CD4-positive, alpha-beta T cell treated with Interleukin-21 for 1 hour (primary cell): ENCODE data around the gene KDM2B.

ENCODE experiments used
- DNase-seq: peaks from one replicate; pipeline ENCODE4 v3.0.0-alpha.2; 2020

The KDM2B gene

DNA sequence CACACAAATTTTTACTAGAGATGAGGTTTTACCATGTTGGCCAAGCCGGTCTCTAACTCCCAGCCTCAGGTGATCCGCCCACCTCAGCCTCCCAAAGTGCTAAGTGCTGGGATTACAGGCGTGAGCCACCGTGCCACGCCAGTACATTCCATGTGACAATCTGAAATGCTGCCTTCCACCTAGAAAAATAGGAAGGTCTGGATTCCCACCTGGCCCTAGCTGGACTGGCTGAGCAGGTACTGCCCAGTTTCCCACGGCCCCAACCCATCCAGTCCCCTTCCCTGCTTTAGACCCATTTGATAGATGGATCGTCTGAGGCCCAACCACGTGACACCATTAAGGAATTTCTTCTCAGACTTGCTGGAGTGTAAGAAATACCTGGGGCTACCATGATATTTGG, 55.4 kb downstream of the KDM2B start:
- DNase-seq: no peak

DNA sequence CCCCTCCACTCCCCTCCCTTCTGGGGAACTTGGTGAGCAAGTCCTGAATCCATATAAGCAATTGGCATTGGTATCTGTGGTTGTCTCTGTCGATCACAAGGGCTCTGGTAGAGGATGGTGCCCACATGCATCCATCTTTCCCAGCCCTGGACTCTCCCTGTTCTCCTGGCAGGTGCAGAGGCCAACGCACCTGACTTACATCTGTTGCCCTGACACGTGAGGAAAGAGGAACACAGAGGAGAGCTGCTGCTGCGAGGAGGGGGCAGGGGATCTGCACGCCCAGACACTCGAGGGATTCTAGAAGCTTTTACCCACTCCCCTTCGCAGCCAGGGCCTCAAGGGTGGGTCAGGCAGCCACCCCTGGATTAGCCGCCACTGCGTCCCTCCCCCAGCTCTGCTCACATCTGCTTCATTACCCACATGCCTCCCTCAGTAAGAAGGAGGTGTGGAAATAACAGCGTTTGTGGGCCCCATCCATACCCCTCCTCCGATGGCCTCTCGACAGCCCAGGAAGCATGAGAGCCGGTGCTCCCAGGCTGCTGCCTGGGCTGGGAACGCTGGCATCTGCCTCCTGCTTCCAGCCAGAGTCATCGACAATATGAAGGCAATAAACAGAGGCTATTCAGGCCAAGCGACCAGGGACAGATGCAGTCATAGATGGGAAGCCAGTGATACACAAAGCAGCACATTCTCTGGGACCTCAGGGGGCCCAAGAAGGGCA, 56.5 kb downstream of the KDM2B start:
- no peak for DNase-seq

DNA sequence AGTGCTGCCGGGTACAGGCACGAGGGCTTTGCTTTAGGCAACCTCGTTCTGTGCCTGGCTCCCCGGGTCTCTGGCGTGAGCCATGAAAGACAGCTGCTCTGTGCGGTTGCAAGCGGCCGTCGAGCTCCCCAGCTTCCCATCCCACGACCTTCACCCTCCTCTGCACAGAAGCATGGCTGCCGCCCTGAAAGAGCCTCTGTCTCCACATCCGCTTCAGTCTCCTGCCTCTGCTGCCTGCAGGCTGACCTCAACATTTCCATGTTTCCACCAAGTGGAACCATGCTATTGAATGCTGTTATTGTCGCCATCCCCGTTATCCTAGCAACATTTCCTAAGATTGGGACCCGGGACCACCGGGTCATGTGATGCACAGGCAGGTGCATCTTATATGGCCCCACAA, 57.1 kb downstream of the KDM2B start:
- DNase-seq: no peak

DNA sequence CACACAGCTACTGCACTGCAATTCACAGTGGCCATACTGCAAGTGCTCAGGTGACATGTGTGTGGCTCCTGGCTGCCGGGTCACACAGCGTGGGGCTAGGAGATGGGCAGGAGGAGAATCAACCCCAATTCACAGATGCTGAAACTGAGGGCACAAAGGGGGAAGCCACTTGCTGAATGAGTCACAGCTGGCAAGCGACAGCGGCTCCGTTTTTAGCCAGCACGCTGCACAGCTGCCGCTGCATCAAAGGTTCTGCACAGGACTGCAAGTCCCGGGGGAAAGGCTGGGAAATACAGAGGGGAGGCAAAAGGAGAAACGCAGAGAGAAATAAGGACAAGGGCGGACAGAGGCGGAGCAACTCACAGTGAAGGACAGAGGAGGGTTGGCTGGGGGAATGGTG, 57.9 kb downstream of the KDM2B start:
- no peak for DNase-seq

DNA sequence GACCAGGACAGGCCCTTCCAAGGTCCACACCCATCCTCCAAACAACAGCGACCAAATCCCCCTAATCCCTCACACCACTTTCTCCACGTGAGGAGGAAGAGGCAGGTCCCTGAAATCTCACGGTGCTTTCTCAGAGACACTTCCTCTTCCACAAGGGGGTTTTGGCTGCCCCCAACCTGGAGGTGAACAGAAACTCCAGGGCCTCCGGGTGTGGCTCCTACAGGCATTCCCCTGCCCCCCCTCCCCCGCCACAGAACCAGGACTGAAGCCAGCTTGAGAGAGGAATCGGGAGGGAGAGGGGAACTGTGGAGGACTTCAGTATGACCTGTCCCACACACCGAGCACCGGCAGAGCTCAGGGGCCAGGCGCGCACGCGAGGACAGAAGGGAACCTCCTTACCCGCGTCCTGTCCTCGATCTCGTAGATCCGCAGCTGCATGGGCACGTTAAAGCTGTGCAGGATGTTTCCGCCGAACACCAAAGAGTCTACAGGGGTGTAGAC, 60.2 kb downstream of the KDM2B start:
- no peak for DNase-seq

DNA sequence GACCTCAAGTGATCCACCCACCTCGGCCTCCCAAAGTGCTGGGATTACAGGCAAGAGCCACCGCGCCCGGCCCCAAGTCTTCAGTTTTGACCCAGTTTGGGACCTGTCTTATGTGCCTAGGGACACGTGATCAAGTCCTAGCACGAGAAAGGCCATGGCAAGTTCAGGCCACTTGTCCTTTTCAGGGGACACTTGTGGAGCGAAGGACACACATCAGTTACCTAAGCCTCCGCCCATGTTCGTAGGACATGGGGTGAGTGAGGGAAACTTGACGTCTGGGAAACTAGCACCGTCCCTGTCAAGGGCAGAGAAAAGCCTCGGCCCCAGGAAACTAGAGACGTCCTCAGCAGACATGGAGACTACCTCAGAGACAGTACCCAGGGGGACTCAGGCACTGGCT, 60.7 kb downstream of the KDM2B start:
- no peak for DNase-seq

DNA sequence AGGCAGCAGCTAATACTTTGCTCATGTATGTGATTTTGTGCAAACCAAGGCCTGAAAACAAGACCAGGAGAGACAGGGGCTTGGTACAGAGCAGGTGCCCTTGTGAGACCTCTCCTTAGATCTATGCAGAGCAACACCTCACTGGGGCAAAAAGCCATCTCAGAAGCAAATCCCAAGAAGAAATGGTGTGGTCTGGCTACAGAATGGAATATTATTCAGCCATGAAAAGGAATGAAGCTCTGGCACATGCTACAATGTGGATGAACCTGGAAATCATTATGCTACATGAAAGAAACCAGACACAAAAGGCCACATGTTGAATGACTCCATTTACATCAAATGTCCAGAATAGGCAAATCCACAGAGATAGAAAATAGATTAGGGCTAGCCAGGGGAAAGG, 61.6 kb downstream of the KDM2B start:
- no peak for DNase-seq

DNA sequence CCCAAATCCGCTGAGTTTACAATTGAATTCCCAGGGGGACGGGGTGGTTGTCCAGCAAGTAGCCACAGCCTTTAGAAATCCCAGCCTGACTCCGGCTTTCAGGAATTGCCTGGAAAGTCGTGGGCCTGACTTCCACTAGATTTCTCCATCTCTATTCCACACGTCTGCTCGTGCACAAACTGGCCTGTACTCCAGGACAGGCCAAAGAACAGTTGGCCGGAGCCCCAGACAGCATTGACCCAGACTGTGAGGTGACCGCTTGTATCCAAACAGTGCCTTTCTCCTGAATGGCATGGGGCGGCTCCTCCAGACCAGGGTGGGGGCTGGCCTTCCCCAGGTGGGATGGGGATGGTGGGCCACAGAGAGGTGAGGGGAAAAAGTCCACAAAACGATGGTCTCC, 62.2 kb downstream of the KDM2B start:
- no peak for DNase-seq

DNA sequence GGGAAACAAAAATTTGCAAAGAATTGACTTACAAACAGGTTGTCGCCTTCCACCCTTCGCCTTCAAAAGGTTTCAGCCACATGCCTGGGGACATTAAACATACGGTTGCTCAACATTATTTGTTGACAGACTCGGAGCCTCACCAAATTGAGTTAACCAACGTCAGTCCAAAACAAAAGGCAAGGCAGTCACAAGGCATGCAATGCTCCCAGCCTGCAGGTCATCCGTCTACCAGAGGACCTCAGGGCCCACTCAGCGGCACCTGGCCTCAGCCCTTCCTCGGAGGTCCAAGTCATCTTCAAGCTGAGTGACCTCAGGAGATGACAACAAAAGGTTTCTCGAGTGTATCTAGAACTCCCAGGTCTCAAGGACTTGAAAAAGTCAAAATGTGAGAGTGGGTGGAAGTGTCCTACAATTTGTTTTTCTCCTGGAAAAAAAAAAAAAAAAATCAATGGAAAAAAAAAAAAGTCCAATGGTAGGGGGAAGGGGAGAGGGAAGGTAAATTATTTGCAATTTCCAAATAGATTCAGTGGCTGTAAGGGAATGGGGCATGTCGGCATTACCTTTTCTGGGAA, 64.3 kb downstream of the KDM2B start:
- DNase-seq: no peak

DNA sequence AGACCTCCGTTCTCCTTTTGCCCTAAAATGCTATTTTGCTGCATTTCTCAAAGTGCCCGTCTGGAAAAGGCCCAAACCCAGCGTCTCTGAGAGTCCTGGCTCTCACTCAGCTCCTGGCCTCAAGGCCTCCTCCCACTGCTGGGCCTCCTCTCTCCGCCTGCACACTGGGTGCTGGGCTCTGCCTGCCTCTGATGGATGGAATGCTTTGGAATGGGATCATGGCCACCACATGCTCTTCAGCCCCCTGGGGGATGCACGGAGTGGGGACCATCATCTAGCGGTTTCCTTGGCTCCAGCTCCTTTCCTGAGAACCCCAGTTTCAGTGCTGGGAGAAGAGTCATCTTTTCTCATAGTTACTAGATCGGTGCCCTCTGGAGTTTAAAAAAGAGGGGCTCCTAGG, 65.2 kb downstream of the KDM2B start:
- DNase-seq: no peak

DNA sequence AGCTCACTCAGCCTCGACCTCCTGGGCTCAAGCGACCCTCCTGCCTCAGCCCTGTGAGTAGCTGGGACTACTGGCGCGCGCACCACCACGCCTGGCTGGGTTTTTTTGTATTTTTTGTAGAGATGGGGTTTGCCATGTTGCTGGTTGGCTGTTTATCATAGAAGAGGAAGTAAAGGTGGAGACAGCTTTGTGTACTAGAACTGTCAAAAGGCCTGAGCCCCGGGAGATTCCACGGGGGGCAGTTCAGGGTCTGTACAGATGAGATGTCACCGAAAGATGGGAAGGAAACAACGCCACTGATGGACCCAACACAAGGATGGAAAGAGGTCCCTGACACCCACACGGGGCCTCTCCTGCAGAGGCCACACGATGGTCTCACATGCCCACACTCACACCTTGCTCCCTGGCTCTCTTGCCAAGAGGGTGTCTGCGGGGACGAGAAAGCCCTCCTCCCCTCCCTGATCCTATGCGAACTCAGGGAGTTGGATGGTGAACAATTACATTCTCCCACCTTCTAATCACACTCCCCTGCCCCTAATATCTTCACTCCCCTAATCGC, 66.6 kb downstream of the KDM2B start:
- DNase-seq: no peak

DNA sequence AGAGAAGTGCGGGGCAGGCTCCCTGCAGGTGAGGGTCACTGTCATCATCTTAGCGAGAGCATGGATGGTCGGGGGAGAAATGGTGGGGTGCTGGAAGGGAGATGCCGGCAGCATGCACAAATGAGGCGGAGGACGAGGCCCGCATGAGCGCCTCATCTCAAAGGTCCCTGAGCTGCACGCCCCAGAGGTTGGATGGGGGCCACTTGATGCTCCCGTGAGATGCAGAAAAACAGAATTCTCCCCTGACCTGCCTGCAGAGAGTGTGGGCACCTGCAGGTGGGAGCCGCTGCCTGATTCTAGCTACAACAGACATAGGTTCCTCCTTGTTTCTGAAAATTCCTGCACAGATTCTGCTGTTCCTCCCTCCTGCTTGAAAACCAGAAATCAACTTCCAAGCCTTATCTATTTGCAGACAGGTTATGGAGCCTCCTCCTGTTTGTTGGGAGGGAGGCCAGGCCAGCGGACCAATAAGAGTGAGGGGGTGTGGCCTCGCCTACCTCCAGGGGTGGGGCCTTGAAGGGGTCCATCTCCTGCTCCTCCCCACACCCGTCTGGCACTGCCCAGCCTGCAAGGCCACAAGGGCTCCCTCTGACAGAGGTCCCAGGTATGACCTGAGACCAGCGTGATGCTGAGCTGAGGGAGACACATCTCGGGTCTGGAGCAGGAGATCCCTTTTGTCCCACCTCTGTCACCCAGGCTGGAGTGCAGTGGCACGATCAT, 67.2 kb downstream of the KDM2B start:
- no peak for DNase-seq

DNA sequence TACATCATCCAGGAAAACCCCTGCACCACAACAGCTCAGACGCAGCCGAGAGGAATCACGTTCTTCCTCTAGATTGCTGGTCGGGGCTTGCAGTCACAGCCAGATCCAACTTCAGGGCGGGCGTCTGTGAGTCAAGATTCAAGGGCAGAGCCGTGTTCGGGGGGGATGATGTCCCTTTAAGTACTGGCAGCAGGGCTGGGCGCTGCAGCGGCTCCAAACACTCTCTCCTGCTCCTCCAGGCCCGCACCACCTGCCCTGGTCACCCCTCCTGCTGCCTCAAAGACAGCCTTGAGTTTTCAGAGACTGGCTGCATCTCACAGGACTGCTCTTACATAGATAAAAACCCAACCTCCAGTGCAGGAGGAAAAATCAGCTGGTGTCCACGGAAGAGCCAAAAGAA, 68.3 kb downstream of the KDM2B start:
- DNase-seq: no peak

DNA sequence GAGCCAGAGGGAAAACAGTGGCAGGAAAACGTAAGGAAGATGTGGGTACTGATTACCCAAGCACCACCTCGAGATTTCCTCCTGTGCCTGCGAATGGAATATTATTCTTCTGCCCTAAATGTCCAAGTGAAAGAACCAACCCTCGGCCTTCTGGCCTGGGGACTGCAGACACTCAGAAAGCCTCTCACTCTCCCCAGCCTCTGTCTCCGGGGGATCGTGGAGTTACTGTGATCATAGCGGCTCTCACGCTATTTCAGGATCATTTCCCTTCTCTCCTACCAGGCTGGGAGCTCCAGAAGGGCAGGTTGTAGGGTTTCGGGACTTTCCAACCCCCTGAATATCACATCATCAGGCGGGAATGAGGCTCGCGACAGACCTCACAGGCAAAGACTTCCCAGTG, 68.9 kb downstream of the KDM2B start:
- DNase-seq: no peak

DNA sequence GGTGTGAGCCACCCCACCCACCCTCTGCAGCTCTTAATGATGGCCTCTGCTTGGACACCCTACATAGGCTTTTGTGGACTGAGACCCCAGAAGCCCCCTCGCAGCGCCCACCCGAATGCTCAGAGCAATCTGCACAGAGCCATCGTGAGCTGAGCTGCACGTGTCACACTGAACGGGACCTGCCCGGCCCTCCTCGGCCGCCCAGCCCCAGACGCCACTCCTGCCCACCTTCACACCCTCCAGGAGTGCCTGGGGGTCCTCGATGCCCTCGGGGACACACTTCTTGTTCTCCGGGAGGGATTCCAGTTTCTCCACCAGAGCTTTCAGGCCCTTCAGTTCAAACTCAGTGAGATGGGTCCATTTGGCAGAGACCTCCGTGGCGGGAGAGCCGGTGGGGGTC, 71.5 kb downstream of the KDM2B start:
- no peak for DNase-seq

DNA sequence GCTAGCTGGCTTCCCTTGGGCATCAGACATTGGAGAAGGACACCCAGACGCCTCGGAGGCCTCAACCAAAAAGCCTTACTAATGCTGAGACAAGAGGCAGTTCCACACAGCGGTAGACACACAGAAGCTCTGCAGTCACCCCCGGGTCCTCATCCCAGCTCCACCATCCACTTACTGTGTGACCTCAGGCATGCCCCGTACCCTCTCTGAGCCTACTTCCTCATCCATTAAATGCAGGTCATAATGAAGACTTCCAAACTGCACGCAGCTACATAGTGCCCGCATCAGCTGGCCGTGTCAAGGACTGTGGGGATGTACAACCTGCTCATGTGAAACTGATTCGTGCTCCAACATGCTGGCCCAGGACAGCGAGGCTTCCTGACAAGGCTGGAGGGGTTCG, 72.3 kb downstream of the KDM2B start:
- DNase-seq: no peak

DNA sequence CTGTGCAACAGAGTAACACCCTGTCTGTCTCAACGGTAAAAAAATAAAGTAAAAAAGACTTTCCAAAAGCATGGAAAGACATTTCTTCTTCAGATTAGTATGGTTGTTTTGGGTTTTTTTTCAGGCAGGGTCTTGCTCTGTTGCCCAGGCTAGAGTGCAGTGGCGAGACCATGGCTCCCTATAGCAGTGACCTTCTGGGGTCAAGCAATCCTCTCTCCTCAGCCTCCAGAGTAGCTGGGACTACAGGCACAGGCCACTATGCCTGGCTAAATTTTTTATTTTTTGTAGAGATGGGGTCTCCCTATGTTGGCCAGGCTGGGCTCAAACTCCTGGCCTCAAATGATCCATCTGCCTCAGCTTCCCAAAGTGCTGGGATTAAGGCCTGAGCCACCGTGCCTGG, 72.8 kb downstream of the KDM2B start:
- no peak for DNase-seq

DNA sequence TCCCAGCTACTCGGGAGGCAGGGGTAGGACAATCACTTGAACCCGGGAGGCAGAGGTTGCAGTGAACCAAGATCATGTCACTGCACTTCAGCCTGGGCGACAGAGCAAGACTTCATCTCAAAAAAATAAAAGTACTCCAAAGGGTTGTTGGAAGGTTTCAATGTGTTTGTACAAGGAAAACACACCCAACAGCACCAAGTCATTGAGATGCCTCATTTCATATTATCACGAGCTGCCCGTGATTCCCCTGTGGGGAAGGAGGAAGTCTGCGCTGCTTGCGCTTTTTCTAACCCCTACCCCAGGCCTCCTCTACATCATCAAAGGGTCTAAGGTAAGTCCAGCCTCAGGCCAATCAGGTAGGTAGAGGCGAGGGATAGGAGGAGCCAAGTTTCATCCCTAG, 73.6 kb downstream of the KDM2B start:
- no peak for DNase-seq

DNA sequence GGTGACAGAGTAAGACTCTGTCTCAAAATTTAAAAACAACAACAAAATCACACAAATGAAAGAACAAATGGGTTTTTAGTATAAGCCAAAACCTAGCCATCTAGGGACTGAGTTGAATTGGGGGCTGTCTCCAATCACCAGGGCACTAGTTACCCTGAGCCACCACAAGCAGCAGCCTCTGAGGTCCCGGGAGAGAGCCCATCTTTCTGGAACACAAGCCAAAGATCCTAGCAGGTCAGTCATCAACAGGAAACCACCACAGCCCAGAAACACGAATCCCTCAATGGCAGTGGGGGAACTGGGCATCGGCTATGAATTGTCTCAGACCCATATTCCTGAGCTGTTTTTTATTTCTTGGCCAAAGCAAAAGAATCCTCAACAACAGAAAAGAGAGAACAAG, 75.3 kb downstream of the KDM2B start:
- DNase-seq: no peak

DNA sequence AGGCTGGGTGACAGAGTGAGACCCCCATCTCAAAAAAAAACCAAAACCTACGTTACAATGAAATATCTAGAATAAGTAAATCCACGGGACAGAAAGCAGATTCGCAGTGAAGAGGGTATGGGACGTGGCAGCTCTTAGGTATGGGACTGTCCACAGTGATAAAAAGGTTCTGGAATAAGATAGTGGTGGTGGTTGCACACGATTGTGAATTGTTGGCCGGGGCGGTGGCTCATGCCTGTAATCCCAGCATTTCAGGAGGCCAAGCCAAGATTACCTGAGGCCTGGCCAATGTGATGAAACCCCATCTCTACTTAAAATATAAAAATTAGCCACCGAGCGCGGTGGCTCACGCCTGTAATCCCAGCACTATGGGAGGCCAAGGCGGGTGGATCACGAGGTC, 76.3 kb downstream of the KDM2B start:
- DNase-seq: no peak

DNA sequence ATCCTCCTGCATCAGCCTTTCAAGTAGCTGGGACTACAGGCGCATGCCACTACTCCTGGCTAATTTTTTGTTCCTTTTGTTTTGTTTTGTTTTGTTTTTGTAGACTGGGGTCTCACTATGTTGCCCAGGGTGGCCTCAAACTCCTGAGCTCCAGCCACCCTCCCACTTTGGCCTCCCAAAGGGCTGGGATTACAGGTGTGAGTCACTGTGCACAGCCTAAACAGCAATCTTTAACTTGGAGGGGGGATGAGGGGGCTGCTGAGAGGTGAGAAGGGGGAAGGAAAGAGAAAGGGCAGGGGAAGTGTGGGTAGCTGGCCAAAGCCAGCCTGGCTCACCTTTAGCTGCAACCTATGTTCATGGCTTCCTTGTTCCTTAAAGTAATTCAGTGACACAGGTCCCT, 77.4 kb downstream of the KDM2B start:
- no peak for DNase-seq

DNA sequence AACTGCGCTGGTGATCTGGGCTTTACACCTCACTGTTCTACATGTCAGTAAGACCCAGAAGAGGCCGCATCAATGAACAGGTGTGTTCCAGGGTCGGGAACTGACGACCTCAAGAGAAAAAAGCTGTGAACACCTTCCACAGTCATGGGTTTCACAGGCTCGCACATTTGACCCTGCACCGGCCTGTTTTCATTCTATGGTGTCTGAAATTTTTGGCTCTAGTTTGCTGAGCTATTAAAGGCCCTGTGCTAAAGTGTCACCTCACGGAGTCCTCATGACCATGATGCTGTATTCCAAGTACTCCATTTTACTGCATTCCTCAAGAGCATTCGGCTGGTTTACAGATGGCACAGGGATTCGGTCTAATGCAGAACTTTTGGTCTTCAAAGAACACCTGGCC, 78.9 kb downstream of the KDM2B start:
- DNase-seq: no peak

DNA sequence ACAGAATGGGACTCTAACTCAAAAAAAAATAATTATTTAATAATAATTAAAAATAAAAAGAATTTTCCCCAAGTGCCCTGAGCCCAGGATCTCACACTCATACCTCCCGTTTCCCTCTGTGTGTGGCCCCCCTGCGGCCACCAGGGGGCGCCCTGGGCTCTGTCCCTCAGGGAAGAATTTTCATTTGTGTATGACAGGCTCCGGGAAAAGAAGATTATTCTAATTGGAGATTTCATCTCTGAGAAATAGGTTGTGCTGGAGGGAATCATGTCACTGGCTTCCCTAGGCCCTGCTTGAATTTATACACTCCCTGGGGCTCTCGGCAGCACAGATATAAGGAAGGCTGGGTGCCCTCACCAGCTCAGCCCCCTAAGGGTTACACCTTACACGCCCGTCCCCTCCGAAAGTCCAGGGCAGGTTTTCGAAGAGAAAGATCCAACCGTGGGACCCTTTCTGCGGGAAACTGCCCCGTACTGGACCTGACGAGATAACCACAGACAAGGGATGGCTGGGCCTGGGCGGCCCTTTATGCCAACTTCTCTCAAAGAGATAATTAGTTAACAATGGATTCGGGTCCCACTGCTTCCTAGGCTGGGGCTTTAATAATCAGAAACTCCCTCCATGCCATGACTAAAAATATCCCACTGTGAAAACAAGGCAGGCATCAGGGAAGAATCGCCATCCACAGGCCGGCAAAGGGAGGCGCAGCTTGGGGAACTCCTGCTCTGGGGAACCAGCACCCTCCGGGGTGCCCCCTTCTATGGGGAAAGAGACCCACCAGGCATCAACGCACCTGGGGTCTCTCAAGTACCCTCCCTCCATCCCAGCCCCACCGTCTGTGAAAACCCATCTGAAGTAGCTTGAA, 80.7 kb downstream of the KDM2B start:
- DNase-seq: peak; percentile 75
